T47D (cell line): ENCODE data around the gene STK17A.
"Not testable (repeated sequence)": the region's sequence is repeated elsewhere in the genome, so short reads cannot be mapped to it uniquely, and the experiment has no call there.

ENCODE experiments used
- DNase-seq, 2 experiments: peaks; one replicate each; pipeline versions ENCODE4 v3.0.0 to v3.0.0-alpha.2; 2011 to 2012; ENCODE audit warnings: low read depth in 1 of 2, low spot score in 1 of 2
- JUND ChIP-seq: IDR thresholded peaks from 2 replicates; pipeline ENCODE4 v1.6.1; 2012; ENCODE audit warnings: low read depth
- in situ Hi-C: cut with HindIII; loops from 2 replicates; pipeline ENCODE4 v1.10.0; 2016; ENCODE audit warnings: low sequenced_read_pairs, low pct_unique_long_range_greater_than_20kb

Gene STK17A

GRCh38 chr7:43669286-43670081 lies 86.6 kb downstream of the STK17A start:
- DNase-seq: no peak
- in situ Hi-C loops: no loop called here
- no peak for TF ChIP-seq JUND

GRCh38 chr7:43671521-43671920 lies 88.6 kb downstream of the STK17A start:
- DNase-seq: no peak
- in situ Hi-C loops: no loop called here
- TF ChIP-seq JUND: no peak

GRCh38 chr7:43673243-43673976 lies 90.5 kb downstream of the STK17A start:
- DNase-seq, in situ Hi-C loops: not testable (repeated sequence)

- peak in 1 of 2 experiments; percentile 55 for DNase-seq
- in situ Hi-C loops: no loop called here
- no peak for TF ChIP-seq JUND
Observed at GRCh38 chr7:43674559-43675436, 91.9 kb downstream of the STK17A start.
